ENCODE results near the gene TCIRG1.

TCIRG1 gene

GRCh38 chr11:68035266-68035876 is 3.5 kb upstream of the TCIRG1 start:
- TF ChIP-seq, protein P1, sequence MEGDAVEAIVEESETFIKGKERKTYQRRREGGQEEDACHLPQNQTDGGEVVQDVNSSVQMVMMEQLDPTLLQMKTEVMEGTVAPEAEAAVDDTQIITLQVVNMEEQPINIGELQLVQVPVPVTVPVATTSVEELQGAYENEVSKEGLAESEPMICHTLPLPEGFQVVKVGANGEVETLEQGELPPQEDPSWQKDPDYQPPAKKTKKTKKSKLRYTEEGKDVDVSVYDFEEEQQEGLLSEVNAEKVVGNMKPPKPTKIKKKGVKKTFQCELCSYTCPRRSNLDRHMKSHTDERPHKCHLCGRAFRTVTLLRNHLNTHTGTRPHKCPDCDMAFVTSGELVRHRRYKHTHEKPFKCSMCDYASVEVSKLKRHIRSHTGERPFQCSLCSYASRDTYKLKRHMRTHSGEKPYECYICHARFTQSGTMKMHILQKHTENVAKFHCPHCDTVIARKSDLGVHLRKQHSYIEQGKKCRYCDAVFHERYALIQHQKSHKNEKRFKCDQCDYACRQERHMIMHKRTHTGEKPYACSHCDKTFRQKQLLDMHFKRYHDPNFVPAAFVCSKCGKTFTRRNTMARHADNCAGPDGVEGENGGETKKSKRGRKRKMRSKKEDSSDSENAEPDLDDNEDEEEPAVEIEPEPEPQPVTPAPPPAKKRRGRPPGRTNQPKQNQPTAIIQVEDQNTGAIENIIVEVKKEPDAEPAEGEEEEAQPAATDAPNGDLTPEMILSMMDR (conservative IDR thresholded peaks at IDR 0.05) = no peak
- H3K27ac ChIP-seq = no peak overlapping the region

DNA sequence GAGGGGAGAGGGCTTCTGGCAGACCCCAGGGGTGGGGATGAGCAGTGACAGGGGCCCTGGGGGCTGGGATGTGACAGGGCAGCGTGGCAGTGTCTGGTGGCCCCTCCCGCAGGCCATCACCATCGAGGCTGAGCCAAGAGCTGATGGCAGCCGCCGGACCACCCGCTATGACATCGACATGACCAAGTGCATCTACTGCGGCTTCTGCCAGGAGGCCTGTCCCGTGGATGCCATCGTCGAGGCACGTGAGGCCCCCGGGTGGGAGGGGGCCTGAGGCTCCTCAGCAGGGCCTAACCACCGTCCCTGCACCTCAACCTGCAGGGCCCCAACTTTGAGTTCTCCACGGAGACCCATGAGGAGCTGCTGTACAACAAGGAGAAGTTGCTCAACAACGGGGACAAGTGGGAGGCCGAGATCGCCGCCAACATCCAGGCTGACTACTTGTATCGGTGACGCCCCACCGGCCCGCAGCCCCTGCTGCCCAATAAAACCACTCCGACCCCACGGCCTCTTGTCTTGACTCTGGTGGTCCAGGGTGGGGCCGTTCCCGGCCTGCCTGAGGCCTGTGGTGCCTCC is 2.6 kb upstream of the TCIRG1 start:
- TF ChIP-seq, protein P1 (conservative IDR thresholded peaks at IDR 0.05) = no peak
- peak overlapping the region; percentile 10; the same call in 1 of the 2 replicates for H3K27ac ChIP-seq

DNA sequence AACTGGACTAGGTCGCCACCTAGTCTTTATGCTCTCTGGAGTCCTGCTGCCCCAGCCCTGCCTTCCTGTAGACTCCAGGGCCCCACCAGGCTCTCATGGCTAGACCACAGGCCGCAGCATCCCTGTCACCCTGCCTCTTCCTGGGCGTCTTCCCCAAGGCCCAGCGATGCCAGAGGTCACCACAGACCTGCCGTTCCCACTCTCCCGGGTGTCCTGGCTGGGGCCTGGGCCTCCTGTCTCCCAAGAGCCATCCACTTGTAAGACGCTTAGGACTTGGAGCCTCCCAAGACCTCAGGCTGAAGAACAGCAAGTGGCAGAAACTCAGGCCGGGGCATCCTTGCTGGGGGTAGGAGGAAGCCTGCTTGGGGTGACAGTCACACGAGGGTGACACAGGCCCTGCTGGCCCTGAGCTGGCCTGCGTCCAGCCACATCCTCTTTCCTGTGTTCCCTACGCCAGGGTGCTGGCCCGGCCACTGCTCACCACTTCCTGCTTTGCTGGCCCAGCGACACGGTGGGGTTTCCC is 2.0 kb upstream of the TCIRG1 start:
- peak overlapping the region; percentile 10; the same call in 1 of the 2 replicates for H3K27ac ChIP-seq
- TF ChIP-seq, protein P1 (conservative IDR thresholded peaks at IDR 0.05) = no peak

DNA sequence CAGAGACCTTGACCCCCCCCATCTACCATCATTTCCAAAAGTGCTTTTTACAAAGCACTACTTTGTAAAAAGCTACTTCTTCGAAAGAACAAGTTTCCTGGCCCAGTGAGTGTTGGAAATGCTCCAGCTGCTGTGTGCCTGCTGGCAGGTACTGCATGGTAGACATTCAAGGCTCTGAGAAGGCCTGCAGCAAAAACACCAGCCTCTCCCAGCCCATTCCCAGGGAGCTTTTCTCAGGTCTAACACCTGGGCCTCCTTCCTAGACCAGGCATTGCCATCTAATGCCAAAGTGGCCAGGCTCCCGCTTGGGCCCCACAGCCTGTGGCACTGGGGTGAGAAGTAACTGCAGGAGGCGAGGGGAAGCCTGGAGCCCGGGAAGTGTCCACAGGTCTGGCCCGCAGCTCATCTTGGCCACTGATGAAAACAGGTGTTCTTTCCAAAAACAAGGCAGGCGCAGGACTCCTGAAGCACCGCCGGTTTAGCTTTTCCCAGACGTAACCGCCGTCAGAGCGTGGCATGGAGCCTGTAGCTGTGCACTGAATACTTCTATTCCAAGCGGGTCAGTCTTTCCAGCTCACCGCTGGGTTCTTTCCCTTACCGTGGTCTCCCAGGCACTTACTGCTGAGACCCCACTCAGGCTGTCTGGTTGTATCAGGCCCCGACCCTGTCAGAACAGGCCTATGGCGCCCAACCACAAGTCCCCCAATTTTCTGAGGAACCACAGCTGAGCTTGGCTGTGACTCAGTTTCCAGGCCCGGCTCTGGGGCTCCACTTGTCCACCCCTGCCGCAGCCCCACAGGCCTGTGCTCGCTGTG is 1.2 kb upstream of the TCIRG1 start:
- peak overlapping the region; percentile 73; the same call in 1 of the 2 replicates for H3K27ac ChIP-seq

DNA sequence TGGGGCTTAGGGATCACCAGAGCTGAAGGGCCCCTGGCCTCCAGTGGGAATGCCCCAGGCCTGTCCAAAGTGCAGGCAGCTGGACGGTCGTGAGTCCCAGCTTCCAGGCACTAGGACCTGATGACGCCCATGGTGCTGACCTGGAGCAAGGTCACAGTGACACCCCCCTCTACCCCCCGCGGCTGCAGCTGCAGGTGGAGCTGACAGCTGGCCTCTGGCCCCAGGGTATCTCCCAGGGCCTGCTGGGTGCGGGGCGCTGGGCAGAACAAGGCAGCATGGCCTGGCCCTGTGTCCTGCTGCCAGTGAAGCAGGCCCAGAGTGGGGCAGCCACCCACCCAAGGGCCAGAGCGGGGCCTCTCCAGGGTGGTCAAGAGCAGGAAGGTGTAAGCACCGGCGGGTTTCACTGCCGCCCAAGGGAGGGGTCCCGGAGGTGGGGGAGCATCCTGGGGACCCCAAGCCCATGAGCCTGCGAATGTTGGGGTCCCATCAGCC is 553 bp upstream of the TCIRG1 start:
- peak overlapping the region; percentile 73; the same call in 1 of the 2 replicates for H3K27ac ChIP-seq

More for the DNA sequence above, 1.2 kb upstream of the TCIRG1 start:
- TF ChIP-seq, protein P1 (conservative IDR thresholded peaks at IDR 0.05) = no peak

GRCh38 chr11:68039526-68040086 is 781 bp downstream of the TCIRG1 start:
- peak overlapping the region; percentile 73 for H3K27ac ChIP-seq
- TF ChIP-seq, protein P1 (conservative IDR thresholded peaks at IDR 0.05) = no peak

More for the DNA sequence above, 553 bp upstream of the TCIRG1 start:
- TF ChIP-seq, protein P1 (conservative IDR thresholded peaks at IDR 0.05) = no peak

All from VCaP (cell line).